Brain pericyte (primary cell): ENCODE measurements around the gene HSPB7.
"Not testable (repeated sequence)": the region's sequence is repeated elsewhere in the genome, so short reads cannot be mapped to it uniquely, and the experiment has no call there.

Experiments
- DNase-seq: peaks from one replicate; pipeline ENCODE4 v3.0.0-alpha.2; 2012; ENCODE audit warnings: low read depth, low spot score

The HSPB7 gene

DNA sequence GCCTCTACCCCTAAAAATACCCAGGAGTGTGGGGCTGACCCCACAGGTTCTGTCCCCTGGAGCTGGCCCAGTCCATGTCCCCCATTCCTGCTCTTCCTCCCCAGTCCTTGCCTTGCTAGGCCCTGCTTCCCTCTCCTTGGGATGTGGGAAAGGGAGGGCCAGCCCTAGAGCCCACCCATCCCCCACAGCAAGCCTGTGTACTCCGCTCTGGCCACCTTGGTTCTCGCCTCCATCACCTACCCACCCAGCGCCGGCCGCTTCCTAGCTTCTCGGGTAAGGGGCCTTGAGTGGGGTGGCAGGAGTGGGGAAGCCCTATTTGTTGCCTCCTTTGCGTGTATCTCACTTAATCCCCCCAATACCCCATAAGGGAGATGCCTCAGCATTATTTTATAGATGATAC, 32.5 kb upstream of the HSPB7 start:
- no peak for DNase-seq

- DNase-seq = no peak
Observed at GRCh38 chr1:16048573-16049189, 30.8 kb upstream of the HSPB7 start.

DNA sequence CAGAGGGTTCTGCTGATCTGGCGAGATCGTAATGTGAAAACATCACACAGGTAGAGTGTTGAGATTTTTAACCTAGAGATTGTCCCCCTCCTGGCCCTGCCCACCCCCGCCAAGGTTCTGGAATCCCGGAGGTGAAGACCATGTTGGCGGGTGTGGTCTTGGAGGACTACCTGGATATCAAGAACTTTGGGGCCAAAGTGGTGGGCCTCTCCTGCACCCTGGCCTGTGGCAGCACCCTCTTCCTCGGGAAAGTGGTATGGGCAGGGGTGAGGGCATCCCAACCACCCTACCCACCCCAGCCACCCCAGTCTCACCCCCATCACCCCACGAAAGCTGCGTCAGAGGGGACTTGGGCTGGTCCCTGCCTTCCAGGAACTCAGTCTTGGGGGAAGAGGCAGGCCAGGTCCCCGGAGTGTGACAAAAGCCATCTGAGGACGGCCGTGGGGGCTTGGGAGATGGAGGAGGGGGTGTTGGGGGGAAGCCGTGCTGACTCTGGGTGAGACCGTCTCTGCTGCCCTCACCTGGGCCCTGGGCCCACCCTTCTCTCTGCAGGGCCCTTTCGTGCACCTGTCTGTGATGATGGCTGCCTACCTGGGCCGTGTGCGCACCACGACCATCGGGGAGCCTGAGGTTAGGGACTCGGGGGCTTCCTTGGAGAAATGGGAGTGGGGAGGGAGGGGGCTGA, 30.1 kb upstream of the HSPB7 start:
- DNase-seq = no peak

- no peak for DNase-seq
Observed at GRCh38 chr1:16046842-16047241, 29.0 kb upstream of the HSPB7 start.

GRCh38 chr1:16043950-16044349, 26.1 kb upstream of the HSPB7 start:
- DNase-seq = no peak

DNA sequence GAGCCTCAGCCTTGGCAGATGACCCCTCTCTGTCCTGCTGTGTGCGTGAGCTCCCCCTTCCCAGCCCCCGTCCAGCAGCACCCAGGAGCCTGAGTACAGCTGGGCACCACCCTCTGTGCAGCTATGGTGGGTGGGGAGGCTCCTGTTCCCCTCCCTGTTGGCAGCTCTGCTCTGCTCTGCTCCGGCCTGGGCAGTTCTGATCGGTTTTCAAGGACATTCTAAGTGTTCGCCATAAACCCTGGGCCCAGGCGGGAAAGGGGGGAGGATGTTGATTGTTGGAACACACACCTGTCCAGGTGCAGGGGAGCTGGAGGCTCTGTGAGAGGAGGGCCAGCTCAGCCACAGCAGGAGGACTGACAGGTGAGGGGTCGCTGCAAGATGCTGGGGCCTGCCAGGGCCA, 25.7 kb upstream of the HSPB7 start, which contains the start of gene CLCNKB:
Gene CLCNKB, plus strand, starts transcription at position 262 of the 400 bp plus-strand sequence. CDS start 711 bp downstream, outside the sequence.
- DNase-seq = no peak

- DNase-seq = not testable (repeated sequence)
Observed at GRCh38 chr1:16042654-16043053, 24.8 kb upstream of the HSPB7 start.

- no peak for DNase-seq
Observed at GRCh38 chr1:16042096-16042495, 24.3 kb upstream of the HSPB7 start.

- no peak for DNase-seq
Observed at GRCh38 chr1:16041200-16041599, 23.4 kb upstream of the HSPB7 start.

- DNase-seq = not testable (repeated sequence)
Observed at GRCh38 chr1:16039871-16040270, 22.0 kb upstream of the HSPB7 start.

GRCh38 chr1:16038620-16038912, 20.7 kb upstream of the HSPB7 start:
- no peak for DNase-seq

GRCh38 chr1:16036461-16036860, 18.6 kb upstream of the HSPB7 start:
- not testable (repeated sequence) for DNase-seq

DNA sequence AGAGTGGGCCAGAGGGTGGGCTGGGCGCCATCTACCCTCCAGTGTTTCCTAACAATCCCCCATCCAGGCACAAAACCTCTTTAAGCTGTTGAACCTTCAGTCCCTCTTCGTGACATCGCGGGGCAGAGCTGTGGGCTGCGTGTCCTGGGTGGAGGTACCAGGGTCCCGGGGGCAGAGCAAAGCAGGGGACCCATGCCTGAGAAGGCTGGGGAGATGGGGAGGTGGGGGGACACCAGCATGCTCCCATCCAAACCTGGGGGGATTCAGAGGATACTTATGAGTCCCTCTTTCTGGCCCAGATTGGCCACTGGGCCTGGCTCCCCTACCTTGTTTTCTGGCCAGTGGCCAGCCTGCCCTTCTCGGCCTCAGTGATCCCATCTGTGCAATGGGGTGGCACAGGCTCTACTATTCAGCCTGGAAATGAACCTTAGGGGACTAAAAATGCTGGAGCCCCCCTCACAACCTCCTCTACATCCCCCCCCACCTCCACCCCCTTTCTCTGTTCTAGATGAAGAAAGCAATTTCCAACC, 15.3 kb upstream of the HSPB7 start:
- not testable (repeated sequence) for DNase-seq

DNA sequence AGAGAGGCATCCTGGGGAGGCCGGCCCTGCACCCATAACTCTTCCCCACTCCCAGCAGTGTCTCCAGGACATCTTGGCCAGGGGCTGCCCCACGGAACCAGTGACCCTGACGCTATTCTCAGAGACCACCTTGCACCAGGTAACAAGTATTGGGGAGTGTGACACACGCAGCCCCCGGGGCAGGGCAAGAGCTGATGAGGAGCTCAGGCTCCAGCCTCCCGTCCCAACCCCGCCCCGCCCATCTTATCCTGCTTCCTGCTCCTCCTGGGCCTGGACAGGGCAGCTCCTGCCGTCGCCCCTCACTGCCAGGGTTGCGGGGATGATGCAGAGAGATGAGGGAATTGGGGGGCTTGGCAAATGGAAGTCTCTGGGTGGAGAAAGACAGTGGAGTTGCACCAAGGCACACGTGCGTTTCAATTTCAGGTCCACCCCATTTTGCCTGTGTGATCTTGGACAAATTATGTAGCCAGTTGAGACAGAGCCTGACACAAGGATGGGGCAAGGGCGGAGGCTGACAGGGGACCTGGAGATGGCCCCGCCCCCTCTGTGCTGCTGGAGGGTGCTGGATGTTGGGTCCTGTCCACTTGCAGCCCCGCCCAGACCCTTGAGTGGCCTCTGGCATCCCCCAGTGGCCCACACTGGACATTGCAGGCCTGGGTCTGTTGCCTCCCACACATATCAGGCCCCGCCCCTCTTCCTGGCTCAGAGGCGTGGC, 14.7 kb upstream of the HSPB7 start:
- DNase-seq = peak; percentile 49

DNA sequence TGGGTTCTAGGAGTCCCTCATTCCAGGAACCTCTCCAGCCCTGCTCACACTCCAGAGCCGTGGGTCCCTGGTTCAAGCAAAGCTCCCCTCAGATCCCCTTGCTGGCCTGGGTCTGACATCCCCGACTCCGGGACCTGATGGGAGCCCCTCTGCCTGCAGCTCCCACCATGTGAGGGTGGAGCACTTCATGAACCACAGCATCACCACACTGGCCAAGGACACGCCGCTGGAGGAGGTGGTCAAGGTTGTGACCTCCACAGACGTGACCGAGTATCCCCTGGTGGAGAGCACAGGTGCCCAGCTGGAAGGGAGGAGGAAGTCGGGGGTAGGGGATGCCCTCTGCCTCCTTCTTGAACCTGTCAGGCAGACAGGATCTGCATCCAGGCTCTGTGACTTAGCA, 13.7 kb upstream of the HSPB7 start:
- no peak for DNase-seq

- no peak for DNase-seq
Observed at GRCh38 chr1:16029288-16029687, 11.4 kb upstream of the HSPB7 start.

DNA sequence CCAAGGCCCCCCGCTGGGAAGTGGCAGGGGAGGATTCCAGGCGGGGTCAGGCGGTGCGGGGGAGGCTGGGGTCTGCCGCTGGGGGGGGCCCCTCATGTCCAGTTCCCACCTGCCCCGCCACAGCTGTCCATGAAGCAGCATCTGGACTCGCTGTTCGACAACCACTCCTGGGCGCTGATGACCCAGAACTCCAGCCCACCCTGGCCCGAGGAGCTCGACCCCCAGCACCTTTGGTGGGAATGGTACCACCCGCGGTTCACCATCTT, 11.1 kb upstream of the HSPB7 start:
- DNase-seq = not testable (repeated sequence)

DNA sequence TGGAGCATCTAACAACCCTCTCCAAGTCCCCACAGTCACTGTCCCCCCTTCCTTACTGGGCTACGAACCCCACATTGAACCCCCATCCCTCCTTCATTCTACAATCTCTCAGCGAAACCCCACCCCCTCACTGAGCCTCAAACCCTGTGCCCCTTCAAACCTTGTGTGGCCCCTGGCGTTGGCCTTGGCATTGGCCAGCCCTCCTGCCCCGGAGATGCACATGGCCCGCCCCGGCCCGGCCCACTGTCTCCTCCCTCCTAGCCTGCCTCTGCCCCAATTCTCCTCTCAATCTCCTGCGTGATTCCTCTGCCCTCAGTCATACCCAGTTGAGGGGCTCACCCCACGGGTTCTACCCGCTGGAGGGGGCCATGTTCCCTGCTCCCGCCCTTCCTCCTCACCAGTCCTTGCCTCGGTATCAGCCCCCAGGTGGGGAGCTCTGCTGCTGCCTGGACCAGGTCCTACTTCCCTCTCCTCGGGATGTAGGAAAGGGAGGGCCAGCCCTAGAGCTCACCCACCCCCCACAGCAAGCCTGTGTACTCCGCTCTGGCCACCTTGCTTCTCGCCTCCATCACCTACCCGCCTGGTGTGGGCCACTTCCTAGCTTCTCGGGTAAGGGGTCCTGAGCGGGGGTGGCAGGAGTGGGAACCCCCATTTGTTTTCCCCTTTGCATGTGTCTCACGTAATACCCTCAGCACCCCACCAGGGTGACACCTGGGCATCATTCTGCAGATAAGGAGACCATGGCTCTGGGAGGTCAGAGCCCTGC, 10.6 kb upstream of the HSPB7 start:
- no peak for DNase-seq

- no peak for DNase-seq
Observed at GRCh38 chr1:16026723-16027484, 9.1 kb upstream of the HSPB7 start.

- not testable (repeated sequence) for DNase-seq
Observed at GRCh38 chr1:16026302-16026701, 8.5 kb upstream of the HSPB7 start.

- DNase-seq = no peak
Observed at GRCh38 chr1:16023050-16023653, 5.3 kb upstream of the HSPB7 start.
